GM12864 (cell line): ENCODE results near the gene UFSP1.

Experiments used
- DNase-seq: peaks from one replicate; pipeline ENCODE4 v3.0.0-alpha.2; 2011; ENCODE audit warnings: low read depth
- H3K4me3 ChIP-seq: 2 replicates; pipeline ENCODE4 v1.5.1; 2011; ENCODE audit warnings: mild to moderate bottlenecking, low read depth, low read length, control low read depth
- CTCF ChIP-seq: IDR thresholded peaks from 2 replicates; pipeline ENCODE4 v1.5.1; 2011; ENCODE audit warnings: low read depth, mild to moderate bottlenecking, moderate library complexity, low read length, control low read depth, inconsistent platforms; ENCODE audit errors: missing control alignments

Gene UFSP1

GRCh38 chr7:100885440-100886141 is 3.9 kb downstream of the UFSP1 start:
- no peak for DNase-seq
- no peak for TF ChIP-seq CTCF
- H3K4me3 ChIP-seq, result no peak overlapping the region

GRCh38 chr7:100884736-100885439 is 4.6 kb downstream of the UFSP1 start:
- no peak for TF ChIP-seq CTCF
- no peak overlapping the region for H3K4me3 ChIP-seq
- no peak for DNase-seq

GRCh38 chr7:100882785-100883526 is 6.6 kb downstream of the UFSP1 start:
- DNase-seq, result no peak
- no peak for TF ChIP-seq CTCF
- H3K4me3 ChIP-seq, result no peak overlapping the region

GRCh38 chr7:100882201-100882600 is 7.3 kb downstream of the UFSP1 start:
- no peak overlapping the region for H3K4me3 ChIP-seq
- DNase-seq, result no peak
- TF ChIP-seq CTCF, result no peak

GRCh38 chr7:100881136-100881535 is 8.4 kb downstream of the UFSP1 start:
- no peak for DNase-seq
- no peak overlapping the region for H3K4me3 ChIP-seq
- no peak for TF ChIP-seq CTCF

GRCh38 chr7:100880645-100881044 is 8.9 kb downstream of the UFSP1 start:
- no peak overlapping the region for H3K4me3 ChIP-seq
- no peak for TF ChIP-seq CTCF
- DNase-seq, result no peak
